ENCODE data around the gene CLDN6.
A peak's percentile ranks its signal among the peaks of the same experiment; 100 is the strongest.

CLDN6 gene

GRCh38 chr16:2985462-2985861 lies 32.5 kb downstream of the CLDN6 start:
- DNase-seq, result no peak

- DNase-seq, result peak; percentile 60 to 86
Observed at GRCh38 chr16:2983706-2984136, 34.3 kb downstream of the CLDN6 start.

- no peak for DNase-seq
Observed at GRCh38 chr16:2982402-2982801, 35.6 kb downstream of the CLDN6 start.

GRCh38 chr16:2981899-2982250 lies 36.1 kb downstream of the CLDN6 start:
- DNase-seq, result no peak

- no peak for DNase-seq
Observed at GRCh38 chr16:2981177-2981898, 36.6 kb downstream of the CLDN6 start.

GRCh38 chr16:2980227-2981176 lies 37.5 kb downstream of the CLDN6 start, which contains the start of gene PKMYT1:
Gene PKMYT1, minus strand, starts transcription at chr16:2980446. Its CDS starts 789 bp downstream, at chr16:2979657.
- DNase-seq, result peak; percentile 88 to 96

- DNase-seq, result peak; percentile 47 to 85
Observed at GRCh38 chr16:2979669-2980226, 38.2 kb downstream of the CLDN6 start.

GRCh38 chr16:2977440-2977839 lies 40.5 kb downstream of the CLDN6 start:
- DNase-seq, result no peak

- DNase-seq, result no peak
Observed at GRCh38 chr16:2976673-2977072, 41.3 kb downstream of the CLDN6 start.

GRCh38 chr16:2976201-2976600 lies 41.8 kb downstream of the CLDN6 start:
- DNase-seq, result no peak

- DNase-seq, result no peak
Observed at GRCh38 chr16:2975161-2975795, 42.7 kb downstream of the CLDN6 start.

- no peak for DNase-seq
Observed at GRCh38 chr16:2974319-2975056, 43.5 kb downstream of the CLDN6 start.

- no peak for DNase-seq
Observed at GRCh38 chr16:2973605-2974318, 44.2 kb downstream of the CLDN6 start.

- DNase-seq, result no peak
Observed at GRCh38 chr16:2973093-2973492, 44.9 kb downstream of the CLDN6 start.

- DNase-seq, result no peak
Observed at GRCh38 chr16:2971985-2972784, 45.8 kb downstream of the CLDN6 start.

- DNase-seq, result no peak
Observed at GRCh38 chr16:2971134-2971984, 46.6 kb downstream of the CLDN6 start.

GRCh38 chr16:2970563-2970962 lies 47.4 kb downstream of the CLDN6 start:
- DNase-seq, result no peak

- peak; percentile 77 to 84 for DNase-seq
Observed at GRCh38 chr16:2969545-2970521, 48.1 kb downstream of the CLDN6 start.

Measured in inflammatory macrophage treated with lipopolysaccharide for 1 hour (primary cell).